ENCODE data around the gene TEX14. TPM values are rescaled to one million over a fixed set of nuclear protein-coding genes. Genes with fewer than 3 reads are reported as not detected.

TEX14 gene
- total and polyA plus RNA-seq, 10 of the 15 experiments (the other 5 are each of a cell fraction or from before 2014, with no cell fraction given): 0.15 to 1.3 (median 0.66) TPM

GRCh38 chr17:58513267-58513964 lies 178.4 kb downstream of the TEX14 start (continued):
- TF ChIP-seq RFX5 (IDR thresholded peaks at IDR 0.05; ENCODE audit: low read depth, low read length) (no peak), PBX3 (IDR thresholded peaks at IDR 0.05; ENCODE audit: insufficient replicate concordance, low read depth, low read length) (no peak), ZNF217 (IDR thresholded peaks at IDR 0.05) (no peak), MAX (IDR thresholded peaks at IDR 0.05; ENCODE audit: low read depth, low read length) (no peak), EZH2 (IDR thresholded peaks at IDR 0.05; ENCODE audit: borderline replicate concordance, control insufficient read depth, low read depth, low read length) (no peak), RAD51 (IDR thresholded peaks at IDR 0.05) (no peak), CTCF (IDR thresholded peaks at IDR 0.05 in 2 of 3, conservative IDR thresholded peaks at IDR 0.05 in 1 of 3; ENCODE audit: control insufficient read depth in 2 of 3, extremely low read depth in 1 of 3, insufficient read depth in 1 of 3, low read depth in 3 of 3, low read length in 3 of 3) (peak; percentile 6 to 14 (median 9); a peak in 1 of 6 replicates), RUNX3 (IDR thresholded peaks at IDR 0.05; ENCODE audit: low read length) (peak; percentile 77), STAT3 (IDR thresholded peaks at IDR 0.05; ENCODE audit: low read depth, low read length) (no peak), WRNIP1 (IDR thresholded peaks at IDR 0.05; ENCODE audit: borderline replicate concordance, low read depth, low read length) (no peak), SPI1 (IDR thresholded peaks at IDR 0.05; ENCODE audit: borderline replicate concordance, insufficient read depth, low read depth, low read length) (no peak), USF2 (IDR thresholded peaks at IDR 0.05; ENCODE audit: borderline replicate concordance, low read depth, low read length) (no peak), SREBF2 (IDR thresholded peaks at IDR 0.05; ENCODE audit: low read length) (no peak), YY1 (IDR thresholded peaks at IDR 0.05; ENCODE audit: low read depth, low read length) (no peak), ATF2 (IDR thresholded peaks at IDR 0.05; ENCODE audit: low read length) (no peak), E4F1 (IDR thresholded peaks at IDR 0.05; ENCODE audit: borderline replicate concordance, partially characterized antibody) (no peak), CHD4 (IDR thresholded peaks at IDR 0.05) (no peak), CBFB (IDR thresholded peaks at IDR 0.05; ENCODE audit: low read depth) (no peak), ZNF274 (IDR thresholded peaks at IDR 0.05; ENCODE audit: insufficient read depth, insufficient read length) (no peak)

Measured in GM12878 (cell line).